Transverse colon (tissue), 3 donors: ENCODE data around the gene ZMIZ1.

Experiments
- POLR2A ChIP-seq: fragments of 450-650 bp; IDR thresholded peaks from one replicate; pipeline ENCODE4 v1.6.1; 2016; ENCODE audit warnings: antibody characterized with exemption, mild to moderate bottlenecking, moderate library complexity
- TF ChIP-seq, protein P1 (sequence below), 5 experiments: fragments of 200-600 bp in 3 of 5; fragments of 450-650 bp in 2 of 5; sonication (generic) in 3 of 5; IDR thresholded peaks; 1 replicate in 2 of 5; 2 replicates in 3 of 5; pipeline ENCODE4 v1.5.1; 2016 to 2017; ENCODE audit warnings: antibody characterized with exemption in 5 of 5, inconsistent platforms in 3 of 5, mild to moderate bottlenecking in 2 of 5, moderate library complexity in 1 of 5

DNA sequence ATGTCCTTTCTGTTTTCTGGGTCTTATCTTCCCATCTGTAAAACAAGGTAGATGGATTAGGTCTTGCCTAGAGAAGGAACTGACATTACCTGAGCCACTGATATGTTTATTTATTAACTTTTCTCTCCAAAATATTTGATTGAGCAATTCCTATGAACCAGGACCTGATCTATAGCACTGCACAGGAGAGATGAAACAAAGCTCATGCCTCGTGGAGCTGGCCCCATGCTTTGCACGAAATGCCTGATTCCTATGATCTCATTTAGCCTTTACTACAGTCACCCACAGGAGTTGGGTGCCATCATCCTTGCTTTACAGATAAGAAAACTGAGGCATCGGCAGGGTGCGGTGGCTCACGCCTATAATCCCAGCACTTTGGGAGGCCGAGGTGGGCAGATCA lies 48.2 kb upstream of the ZMIZ1 start:
- no peak for TF ChIP-seq POLR2A
- TF ChIP-seq, protein P1, sequence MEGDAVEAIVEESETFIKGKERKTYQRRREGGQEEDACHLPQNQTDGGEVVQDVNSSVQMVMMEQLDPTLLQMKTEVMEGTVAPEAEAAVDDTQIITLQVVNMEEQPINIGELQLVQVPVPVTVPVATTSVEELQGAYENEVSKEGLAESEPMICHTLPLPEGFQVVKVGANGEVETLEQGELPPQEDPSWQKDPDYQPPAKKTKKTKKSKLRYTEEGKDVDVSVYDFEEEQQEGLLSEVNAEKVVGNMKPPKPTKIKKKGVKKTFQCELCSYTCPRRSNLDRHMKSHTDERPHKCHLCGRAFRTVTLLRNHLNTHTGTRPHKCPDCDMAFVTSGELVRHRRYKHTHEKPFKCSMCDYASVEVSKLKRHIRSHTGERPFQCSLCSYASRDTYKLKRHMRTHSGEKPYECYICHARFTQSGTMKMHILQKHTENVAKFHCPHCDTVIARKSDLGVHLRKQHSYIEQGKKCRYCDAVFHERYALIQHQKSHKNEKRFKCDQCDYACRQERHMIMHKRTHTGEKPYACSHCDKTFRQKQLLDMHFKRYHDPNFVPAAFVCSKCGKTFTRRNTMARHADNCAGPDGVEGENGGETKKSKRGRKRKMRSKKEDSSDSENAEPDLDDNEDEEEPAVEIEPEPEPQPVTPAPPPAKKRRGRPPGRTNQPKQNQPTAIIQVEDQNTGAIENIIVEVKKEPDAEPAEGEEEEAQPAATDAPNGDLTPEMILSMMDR (IDR thresholded peaks at IDR 0.05): no peak
